Measurements from ENCODE around the gene BRSK2.

DNA sequence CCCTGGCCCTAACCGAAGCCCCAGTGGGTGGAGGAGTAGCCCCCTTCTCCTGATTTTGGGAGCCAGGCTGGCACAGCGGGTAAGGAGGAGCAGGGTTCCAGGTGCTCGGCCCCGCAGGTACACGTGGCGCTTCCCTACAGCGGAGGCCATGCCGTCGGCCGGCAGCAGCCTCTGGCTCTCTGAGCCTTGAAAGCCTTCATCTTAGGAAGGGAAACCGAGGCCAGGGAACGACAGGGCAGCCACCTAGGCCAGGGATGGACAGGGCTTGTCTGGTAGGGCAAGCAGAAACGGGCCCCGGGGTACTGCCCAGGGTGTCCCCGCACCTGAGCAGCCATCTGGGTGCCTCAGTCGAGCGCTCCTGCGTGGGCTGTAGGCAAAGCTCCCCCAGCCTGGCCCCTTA is 68.1 kb downstream of the BRSK2 start:
- TF ChIP-seq, protein P1, sequence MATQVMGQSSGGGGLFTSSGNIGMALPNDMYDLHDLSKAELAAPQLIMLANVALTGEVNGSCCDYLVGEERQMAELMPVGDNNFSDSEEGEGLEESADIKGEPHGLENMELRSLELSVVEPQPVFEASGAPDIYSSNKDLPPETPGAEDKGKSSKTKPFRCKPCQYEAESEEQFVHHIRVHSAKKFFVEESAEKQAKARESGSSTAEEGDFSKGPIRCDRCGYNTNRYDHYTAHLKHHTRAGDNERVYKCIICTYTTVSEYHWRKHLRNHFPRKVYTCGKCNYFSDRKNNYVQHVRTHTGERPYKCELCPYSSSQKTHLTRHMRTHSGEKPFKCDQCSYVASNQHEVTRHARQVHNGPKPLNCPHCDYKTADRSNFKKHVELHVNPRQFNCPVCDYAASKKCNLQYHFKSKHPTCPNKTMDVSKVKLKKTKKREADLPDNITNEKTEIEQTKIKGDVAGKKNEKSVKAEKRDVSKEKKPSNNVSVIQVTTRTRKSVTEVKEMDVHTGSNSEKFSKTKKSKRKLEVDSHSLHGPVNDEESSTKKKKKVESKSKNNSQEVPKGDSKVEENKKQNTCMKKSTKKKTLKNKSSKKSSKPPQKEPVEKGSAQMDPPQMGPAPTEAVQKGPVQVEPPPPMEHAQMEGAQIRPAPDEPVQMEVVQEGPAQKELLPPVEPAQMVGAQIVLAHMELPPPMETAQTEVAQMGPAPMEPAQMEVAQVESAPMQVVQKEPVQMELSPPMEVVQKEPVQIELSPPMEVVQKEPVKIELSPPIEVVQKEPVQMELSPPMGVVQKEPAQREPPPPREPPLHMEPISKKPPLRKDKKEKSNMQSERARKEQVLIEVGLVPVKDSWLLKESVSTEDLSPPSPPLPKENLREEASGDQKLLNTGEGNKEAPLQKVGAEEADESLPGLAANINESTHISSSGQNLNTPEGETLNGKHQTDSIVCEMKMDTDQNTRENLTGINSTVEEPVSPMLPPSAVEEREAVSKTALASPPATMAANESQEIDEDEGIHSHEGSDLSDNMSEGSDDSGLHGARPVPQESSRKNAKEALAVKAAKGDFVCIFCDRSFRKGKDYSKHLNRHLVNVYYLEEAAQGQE (IDR thresholded peaks at IDR 0.05; ENCODE audit: insufficient read depth in 1 of 2, low read depth in 2 of 2, low read length in 1 of 2) = no peak
- TF ChIP-seq, protein P2, sequence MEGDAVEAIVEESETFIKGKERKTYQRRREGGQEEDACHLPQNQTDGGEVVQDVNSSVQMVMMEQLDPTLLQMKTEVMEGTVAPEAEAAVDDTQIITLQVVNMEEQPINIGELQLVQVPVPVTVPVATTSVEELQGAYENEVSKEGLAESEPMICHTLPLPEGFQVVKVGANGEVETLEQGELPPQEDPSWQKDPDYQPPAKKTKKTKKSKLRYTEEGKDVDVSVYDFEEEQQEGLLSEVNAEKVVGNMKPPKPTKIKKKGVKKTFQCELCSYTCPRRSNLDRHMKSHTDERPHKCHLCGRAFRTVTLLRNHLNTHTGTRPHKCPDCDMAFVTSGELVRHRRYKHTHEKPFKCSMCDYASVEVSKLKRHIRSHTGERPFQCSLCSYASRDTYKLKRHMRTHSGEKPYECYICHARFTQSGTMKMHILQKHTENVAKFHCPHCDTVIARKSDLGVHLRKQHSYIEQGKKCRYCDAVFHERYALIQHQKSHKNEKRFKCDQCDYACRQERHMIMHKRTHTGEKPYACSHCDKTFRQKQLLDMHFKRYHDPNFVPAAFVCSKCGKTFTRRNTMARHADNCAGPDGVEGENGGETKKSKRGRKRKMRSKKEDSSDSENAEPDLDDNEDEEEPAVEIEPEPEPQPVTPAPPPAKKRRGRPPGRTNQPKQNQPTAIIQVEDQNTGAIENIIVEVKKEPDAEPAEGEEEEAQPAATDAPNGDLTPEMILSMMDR (IDR thresholded peaks at IDR 0.05) = no peak
- TF ChIP-seq POLR2AphosphoS5 (IDR thresholded peaks at IDR 0.05; ENCODE audit: low read depth, low read length) (no peak), SIN3A (IDR thresholded peaks at IDR 0.05; ENCODE audit: borderline replicate concordance, insufficient read depth, low read depth, low read length) (no peak)
